ENCODE measurements around the gene ME3.
A peak's percentile ranks its signal among the peaks of the same experiment; 100 is the strongest.

ME3 gene

GRCh38 chr11:86696004-86696403, 23.6 kb upstream of the ME3 start:
- H3K4me3 ChIP-seq (ENCODE audit: low read depth, low read length) = no peak overlapping the region
- no peak for TF ChIP-seq CTCF (IDR thresholded peaks at IDR 0.05; ENCODE audit: low read depth, low read length, missing control alignments)
- DNase-seq (ENCODE audit: low read depth) = no peak

- TF ChIP-seq CTCF (IDR thresholded peaks at IDR 0.05; ENCODE audit: low read depth, low read length, missing control alignments) = no peak
- no peak for DNase-seq (ENCODE audit: low read depth)
- H3K4me3 ChIP-seq (ENCODE audit: low read depth, low read length) = no peak overlapping the region
These were observed 23.0 kb upstream of the ME3 start for GRCh38 chr11:86695373-86695772.

GRCh38 chr11:86693518-86693917, 21.1 kb upstream of the ME3 start:
- no peak for TF ChIP-seq CTCF (IDR thresholded peaks at IDR 0.05; ENCODE audit: low read depth, low read length, missing control alignments)
- DNase-seq (ENCODE audit: low read depth) = no peak
- H3K4me3 ChIP-seq (ENCODE audit: low read depth, low read length) = no peak overlapping the region

GRCh38 chr11:86692746-86693145, 20.3 kb upstream of the ME3 start:
- no peak overlapping the region for H3K4me3 ChIP-seq (ENCODE audit: low read depth, low read length)
- TF ChIP-seq CTCF (IDR thresholded peaks at IDR 0.05; ENCODE audit: low read depth, low read length, missing control alignments) = no peak
- DNase-seq (ENCODE audit: low read depth) = no peak

GRCh38 chr11:86692317-86692716, 19.9 kb upstream of the ME3 start:
- no peak overlapping the region for H3K4me3 ChIP-seq (ENCODE audit: low read depth, low read length)
- DNase-seq (ENCODE audit: low read depth) = no peak
- TF ChIP-seq CTCF (IDR thresholded peaks at IDR 0.05; ENCODE audit: low read depth, low read length, missing control alignments) = no peak

- peak; percentile 47 for DNase-seq (ENCODE audit: low read depth)
These were observed 16.2 kb upstream of the ME3 start for GRCh38 chr11:86688398-86689179.

More at GRCh38 chr11:86688398-86689179, 16.2 kb upstream of the ME3 start:
- no peak overlapping the region for H3K4me3 ChIP-seq (ENCODE audit: low read depth, low read length)
- TF ChIP-seq CTCF (IDR thresholded peaks at IDR 0.05; ENCODE audit: low read depth, low read length, missing control alignments) = no peak
